ENCODE data around the gene UPP2.

Gene UPP2

DNA sequence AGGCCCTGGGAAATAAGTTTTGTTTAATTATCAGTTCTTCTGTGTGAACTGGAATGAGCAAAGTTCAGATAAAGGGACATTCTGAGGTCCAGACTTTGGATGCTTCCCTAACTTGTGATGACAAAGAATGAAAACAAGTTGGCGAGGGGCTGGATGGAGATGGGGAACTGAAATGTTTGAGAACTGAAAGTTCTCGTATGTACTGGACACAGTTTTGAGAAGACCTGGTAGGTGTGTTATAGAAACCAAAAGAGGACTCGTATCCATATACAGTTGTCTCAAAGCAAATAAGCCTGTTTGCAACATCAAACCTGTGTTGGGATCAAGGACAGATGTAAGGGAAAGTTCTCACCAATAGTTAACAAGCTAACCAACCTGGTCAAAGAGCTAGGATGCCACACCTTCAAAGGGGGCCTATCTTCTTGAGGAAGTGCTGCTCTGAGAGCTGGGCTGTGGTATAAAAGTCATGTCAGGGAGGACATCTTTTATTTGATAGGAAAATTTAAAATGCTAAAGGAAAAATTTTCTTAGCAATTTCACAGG lies at the start of gene UPP2:
Gene UPP2, plus strand, starts transcription at position 493 of the 543 bp plus-strand sequence. CDS start 188 bp downstream, outside the sequence.
- Histone ChIP-seq H3K4me3 (no peak within 1 kb of the TSS), H3K27ac (no peak within 1 kb of the TSS)

DNA sequence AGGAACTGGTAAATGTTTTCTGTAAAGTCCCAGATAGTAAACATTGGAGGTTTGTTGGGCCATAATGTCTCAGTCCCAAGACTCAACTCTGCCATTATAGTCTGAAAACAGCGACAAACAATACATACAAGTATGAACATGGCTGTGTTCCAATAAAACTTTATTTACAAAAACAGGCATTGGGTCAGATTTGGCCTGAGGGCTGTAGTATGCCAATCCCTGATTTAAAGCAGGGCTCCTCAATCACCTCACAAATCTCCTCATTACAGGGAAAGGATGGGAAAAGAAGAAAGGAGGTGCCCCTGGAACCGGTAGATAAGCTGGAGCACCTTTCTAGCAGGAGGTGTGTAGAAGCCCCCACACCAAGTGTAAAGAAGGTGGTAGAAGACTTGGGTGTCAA lies 48.9 kb upstream of the UPP2 start:
- H3K4me3 ChIP-seq = no peak overlapping the region
- H3K27ac ChIP-seq = no peak overlapping the region

DNA sequence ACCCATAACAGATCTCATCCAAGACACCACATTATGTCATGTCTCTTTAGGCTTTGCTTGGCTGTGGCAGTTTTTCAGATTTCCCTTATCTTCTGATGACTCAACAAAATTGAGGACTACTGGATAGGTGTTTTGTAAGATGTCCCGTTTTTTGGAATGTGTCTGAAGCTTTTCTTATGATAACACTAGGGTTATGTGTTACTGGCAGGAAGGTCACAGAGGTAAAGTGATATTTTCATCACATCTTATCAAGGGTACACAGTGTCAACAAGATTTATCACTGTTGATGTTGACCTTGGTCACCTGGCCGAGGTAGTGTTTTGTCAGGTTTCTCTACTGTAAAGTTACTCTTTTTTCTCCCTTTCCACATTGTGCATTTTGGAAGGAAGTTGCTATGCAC lies 44.8 kb upstream of the UPP2 start:
- Histone ChIP-seq H3K27ac (no peak overlapping the region), H3K4me3 (no peak overlapping the region)

DNA sequence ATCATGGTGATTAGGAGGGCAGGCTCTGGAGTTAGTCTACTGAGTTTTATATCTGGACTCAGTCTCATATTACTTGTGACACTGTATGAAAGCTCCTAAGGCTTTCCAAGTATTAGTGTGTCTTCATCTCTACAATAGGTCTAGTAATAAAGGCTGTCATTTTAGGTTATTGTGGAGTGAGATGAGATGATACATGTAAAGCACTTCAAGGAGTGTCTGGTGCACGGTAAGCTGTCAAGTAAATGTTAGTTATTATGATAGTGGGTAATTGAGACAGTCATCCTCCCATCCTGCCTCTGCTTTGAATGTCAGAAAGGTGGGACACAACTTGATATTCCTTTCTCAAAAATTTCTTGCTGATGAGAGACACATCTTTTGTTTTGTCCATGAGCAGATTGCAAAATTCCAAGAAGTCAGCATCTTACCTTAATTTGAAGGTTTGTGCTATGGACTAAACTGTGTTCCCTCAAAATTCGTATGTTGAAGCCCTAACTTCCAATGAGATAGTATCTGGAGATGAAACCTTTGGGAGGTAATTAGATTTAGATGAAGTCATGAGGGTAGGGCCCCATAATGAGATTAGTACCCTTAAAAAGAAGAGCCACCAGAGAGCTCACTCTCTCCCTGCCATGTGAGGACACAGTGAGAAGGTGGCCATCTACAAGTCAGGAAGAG lies 41.4 kb upstream of the UPP2 start:
- H3K27ac ChIP-seq = no peak overlapping the region
- H3K4me3 ChIP-seq = no peak overlapping the region

DNA sequence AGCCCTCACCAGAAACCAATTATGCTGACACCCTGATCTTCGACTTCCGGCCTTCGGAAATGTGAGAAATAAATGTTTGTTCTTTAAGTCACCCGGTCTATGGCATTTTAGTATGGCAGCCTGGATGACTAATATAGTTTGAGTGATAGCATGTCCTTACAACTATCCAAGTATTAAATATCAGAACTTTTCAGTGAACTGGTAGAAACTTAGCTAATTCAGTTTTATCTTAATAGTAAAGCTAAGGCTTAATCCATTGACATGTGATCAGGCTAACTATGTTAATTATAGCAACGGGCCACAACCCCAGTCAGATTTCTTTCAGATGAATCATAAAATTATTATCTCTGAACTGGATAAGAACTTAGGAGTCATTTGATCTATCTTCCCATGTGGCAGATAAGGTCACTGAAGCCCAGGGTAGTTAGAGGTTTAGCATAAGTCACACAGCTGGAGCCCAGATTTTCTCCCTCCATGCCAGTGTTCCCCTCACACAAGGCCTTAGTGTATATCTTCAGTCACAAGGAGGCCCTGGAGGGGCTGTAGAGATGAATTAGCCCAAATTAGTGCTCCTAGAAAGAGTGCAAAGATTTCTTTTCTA lies 40.7 kb upstream of the UPP2 start:
- H3K4me3 ChIP-seq = no peak overlapping the region
- no peak overlapping the region for H3K27ac ChIP-seq

GRCh38 chr2:158061763-158062162 lies 39.9 kb upstream of the UPP2 start:
- Histone ChIP-seq H3K4me3 (no peak overlapping the region), H3K27ac (no peak overlapping the region)

DNA sequence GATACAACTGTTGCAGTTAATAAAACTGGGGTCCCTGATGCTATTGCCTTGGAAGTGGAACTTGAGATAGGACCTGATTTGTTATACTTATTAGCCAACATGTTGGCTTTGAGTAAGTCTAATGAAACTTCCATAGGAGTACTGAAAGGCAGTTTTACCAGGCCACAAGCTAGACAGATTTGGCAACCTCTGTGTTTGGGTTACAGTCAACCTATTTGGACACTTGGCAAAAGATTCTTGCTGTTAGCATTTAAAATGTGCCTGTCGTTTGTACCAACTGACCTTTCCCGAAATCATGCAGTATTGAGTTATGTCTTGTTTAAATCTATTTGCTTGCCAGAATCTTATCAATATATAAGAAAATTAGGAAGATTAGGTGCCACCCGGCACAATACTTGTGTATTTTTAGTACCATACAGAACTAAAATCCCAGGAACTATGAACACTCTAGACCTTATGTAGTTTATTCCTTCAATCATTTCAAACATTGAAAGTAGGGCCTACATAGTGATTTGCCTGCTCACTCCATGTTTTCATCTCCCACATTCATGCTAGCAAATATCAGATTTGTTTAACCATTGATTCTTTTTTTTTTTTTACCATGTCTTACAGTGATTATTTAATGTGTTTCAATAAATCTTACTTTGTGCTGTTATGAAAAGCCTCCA lies 35.5 kb upstream of the UPP2 start:
- Histone ChIP-seq H3K4me3 (no peak overlapping the region), H3K27ac (no peak overlapping the region)

DNA sequence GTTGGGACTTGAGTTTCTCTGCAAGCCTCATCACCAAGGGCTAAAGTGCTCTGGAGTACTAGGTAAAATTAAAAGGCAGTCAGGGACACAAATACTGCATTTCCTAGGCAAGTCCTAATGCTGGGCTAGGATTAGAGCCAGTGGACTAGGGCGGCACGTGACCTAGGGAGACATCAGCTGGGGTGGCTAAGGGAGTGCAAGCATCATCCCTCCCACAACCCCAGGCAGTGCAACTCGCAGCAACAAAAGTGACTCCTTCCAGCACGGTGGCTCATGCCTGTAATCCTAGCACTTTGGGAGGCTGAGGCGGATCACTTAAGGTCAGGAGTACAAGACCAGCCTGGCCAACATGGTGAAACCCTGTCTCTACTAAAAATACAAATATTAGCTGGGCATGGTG lies 30.7 kb upstream of the UPP2 start:
- Histone ChIP-seq H3K4me3 (no peak overlapping the region), H3K27ac (no peak overlapping the region)

- Histone ChIP-seq H3K27ac (no peak overlapping the region), H3K4me3 (no peak overlapping the region)
These were observed 29.3 kb upstream of the UPP2 start for GRCh38 chr2:158072361-158072760.

DNA sequence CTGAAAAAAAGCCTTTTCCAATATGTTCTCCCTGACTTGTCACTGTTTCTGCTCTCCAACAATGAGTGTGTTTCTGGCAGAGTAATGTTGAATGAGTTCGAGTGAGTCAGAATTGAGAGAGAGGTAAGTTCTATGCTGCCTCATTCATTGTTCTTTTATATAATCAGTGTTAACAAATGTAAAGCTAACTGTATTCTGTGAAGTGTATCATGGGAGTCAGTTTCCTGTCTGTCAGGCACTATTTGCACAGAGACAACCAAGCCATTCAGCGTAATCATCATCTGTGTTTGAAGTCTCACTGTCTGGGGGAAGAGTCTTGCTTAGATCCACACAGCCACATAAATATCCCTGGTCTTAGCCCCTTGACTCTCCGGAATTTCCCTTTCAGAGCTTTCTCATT lies 22.0 kb upstream of the UPP2 start:
- no peak overlapping the region for H3K27ac ChIP-seq
- H3K4me3 ChIP-seq = no peak overlapping the region

DNA sequence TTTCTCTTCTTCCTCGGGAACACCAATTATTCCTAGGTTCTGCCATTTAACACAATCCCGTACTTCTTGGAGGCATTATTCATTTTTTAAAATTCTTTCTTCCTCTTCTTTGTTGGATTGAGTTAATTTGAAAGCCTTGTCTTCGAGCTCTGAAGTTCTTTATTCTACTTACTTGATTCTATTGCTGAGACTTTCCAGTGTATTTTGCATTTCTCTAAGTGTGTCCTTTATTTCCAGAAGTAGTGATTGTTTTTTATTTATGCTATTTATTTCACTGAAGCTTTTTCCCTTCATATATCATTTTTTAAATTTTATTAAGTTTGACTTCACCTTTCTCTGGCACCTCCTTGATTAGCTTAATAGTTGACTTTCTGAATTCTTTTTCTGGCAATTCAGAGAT lies 13.6 kb upstream of the UPP2 start:
- Histone ChIP-seq H3K4me3 (no peak overlapping the region), H3K27ac (no peak overlapping the region)

- Histone ChIP-seq H3K4me3 (no peak overlapping the region), H3K27ac (no peak overlapping the region)
These were observed 12.4 kb upstream of the UPP2 start for GRCh38 chr2:158089322-158089721.

DNA sequence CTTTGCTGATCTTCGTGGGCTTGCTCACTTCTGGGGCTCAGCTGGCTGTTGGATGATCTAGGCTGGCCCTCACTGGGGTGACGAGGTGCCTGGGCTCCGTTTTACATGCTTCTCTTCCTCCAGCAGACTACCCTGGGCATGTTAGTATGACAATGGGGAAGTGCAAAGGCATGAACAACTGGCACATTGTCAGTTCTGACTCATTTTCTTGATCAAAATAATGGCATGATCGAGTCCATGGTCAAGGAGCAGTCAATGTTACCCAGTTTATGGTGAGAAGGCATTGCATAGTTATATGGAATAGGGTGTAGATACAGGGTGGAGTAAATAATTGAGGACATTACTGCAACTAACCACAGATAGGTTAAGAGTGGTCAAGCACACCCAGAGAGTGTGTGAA lies 10.0 kb upstream of the UPP2 start:
- no peak overlapping the region for H3K4me3 ChIP-seq
- H3K27ac ChIP-seq = no peak overlapping the region

GRCh38 chr2:158094487-158095092 lies 7.1 kb upstream of the UPP2 start:
- Histone ChIP-seq H3K27ac (no peak overlapping the region), H3K4me3 (no peak overlapping the region)

- Histone ChIP-seq H3K4me3 (no peak overlapping the region), H3K27ac (no peak overlapping the region)
These were observed 6.4 kb upstream of the UPP2 start for GRCh38 chr2:158095269-158095668.

GRCh38 chr2:158095912-158096311 lies 5.8 kb upstream of the UPP2 start:
- Histone ChIP-seq H3K4me3 (no peak overlapping the region), H3K27ac (no peak overlapping the region)

GRCh38 chr2:158097481-158097880 lies 4.2 kb upstream of the UPP2 start:
- H3K4me3 ChIP-seq = no peak overlapping the region
- H3K27ac ChIP-seq = no peak overlapping the region

DNA sequence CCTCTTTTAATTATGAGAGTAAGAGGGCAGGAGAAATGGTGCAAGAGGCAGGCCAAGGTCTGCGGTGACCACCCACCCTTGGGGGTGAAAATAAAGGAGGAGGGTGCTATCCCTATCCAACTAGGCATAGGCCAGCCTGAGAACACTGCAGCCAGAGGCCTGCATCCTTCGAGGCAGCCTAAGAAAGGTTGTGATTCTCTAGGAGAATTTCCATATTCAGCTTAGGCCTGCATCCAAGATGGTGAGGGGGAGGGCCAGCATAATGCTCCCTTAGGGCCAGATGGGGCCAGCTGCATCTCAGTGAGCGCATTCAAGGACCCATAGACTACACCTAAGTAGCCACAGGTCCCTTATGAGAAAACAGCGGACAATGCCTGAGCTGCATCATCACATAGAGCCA lies 3.5 kb upstream of the UPP2 start:
- no peak overlapping the region for H3K4me3 ChIP-seq
- no peak overlapping the region for H3K27ac ChIP-seq

DNA sequence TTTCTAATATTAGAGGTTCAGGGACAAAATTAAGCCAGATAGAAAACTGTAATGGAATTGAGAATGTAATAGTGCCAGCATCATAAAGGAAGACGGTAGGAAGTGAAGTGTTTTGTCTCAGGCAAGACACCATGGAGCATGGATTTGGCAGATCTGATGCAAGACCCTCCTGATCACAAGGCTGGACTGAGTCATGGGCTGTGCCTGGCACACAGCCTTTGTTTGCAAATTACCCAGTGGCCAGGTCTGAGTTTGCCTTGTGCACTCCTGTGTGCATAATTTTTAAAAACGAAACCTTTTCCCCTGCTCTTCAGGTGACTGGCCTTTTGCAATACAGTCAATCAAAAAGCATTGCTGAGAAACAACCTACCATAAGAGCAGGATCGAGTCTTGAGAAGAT lies 2.0 kb upstream of the UPP2 start:
- no peak overlapping the region for H3K27ac ChIP-seq

GRCh38 chr2:158100411-158100810 lies 1.3 kb upstream of the UPP2 start:
- Histone ChIP-seq H3K4me3 (no peak overlapping the region), H3K27ac (no peak overlapping the region)

More for the DNA sequence above, 2.0 kb upstream of the UPP2 start:
- no peak overlapping the region for H3K4me3 ChIP-seq

DNA sequence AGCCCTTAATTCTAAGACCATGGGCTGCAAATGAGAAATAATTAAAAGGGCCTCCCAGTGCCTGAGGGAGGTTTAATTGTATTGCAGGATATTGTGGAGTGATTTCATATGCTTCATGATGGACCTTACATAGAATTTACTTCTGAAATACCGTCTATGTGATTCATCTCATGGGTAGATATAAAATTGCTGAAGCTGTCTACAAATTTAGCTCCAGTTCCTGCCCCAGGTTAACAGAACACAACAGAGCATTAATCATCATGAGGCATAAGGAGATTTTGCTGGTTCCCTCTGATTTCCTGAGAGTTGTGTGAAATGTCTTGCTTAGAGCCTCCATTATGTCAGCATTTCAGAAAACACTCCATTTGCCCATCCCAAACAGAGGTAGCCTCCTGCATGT lies 770 bp downstream of the UPP2 start:
- no peak overlapping the region for H3K27ac ChIP-seq
- no peak overlapping the region for H3K4me3 ChIP-seq
